Stimulated activated CD8-positive, alpha-beta memory T cell treated with anti-CD3 and anti-CD28 coated beads, Interleukin-7, amount 100 ng/mL, for 1 hour (primary cell): ENCODE results near the gene MBNL1.
A peak's percentile ranks its signal among the peaks of the same experiment; 100 is the strongest.

Experiments used
- DNase-seq, 2 donors: peaks; one replicate each; pipeline ENCODE4 v3.0.0-alpha.2; 2020; ENCODE audit warnings: low read depth in 2 of 2

Gene MBNL1

DNA sequence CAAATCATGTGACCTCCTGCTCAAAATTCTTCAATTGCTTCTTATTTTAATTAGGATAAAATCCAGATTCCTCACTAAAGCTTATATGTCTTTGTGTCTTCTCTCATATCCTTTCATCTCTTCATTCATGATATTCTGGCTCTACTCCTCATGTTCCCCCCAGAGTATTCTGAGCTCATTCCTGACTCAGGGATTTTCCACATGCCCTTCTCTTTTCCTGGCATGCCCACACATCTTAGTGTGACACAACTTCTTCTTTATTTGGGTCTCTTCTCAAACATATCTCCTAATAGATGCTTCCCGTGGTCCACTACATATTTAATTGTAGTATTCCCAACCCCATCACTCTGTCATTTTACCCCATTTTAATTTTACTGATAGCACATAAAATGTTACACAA lies 15.2 kb upstream of the MBNL1 start:
- no peak for DNase-seq

- no peak for DNase-seq
Measured at GRCh38 chr3:152254041-152254440, 14.7 kb upstream of the MBNL1 start.

- no peak for DNase-seq
Measured at GRCh38 chr3:152255290-152255689, 13.4 kb upstream of the MBNL1 start.

DNA sequence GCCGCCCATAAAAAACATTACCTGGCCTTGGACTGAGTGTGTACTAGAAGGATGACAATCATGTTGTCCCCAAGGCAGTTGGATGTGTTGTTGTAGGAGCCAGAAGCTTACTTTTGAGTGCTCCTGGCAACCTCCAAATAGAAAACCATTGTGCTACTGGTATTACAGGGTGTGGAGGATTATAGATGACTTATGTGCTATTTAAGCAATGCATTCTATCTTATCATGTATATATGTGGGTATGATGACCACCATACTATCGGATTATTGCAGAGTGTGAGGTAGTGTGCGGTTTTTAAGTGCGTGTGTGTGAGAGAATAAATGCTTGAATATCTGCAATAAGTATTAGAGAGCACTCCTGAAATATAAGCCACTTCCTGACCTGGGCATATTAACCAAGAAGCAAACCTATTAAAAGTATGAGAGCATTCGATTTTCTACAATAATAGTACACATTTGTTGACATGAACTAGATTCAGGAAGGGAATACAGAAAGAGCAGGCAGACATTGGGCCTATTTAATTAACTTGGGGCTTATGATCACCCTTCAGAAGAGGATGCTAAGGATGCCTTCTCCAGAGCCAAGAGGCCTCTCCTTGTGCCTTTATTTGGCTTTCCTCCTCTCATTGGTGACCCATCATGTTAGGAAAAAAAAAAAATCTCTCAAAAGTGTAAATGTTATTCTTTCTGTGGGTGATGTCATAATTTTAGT lies 11.7 kb upstream of the MBNL1 start:
- DNase-seq = no peak

GRCh38 chr3:152257563-152258035 lies 11.1 kb upstream of the MBNL1 start:
- DNase-seq = no peak

DNA sequence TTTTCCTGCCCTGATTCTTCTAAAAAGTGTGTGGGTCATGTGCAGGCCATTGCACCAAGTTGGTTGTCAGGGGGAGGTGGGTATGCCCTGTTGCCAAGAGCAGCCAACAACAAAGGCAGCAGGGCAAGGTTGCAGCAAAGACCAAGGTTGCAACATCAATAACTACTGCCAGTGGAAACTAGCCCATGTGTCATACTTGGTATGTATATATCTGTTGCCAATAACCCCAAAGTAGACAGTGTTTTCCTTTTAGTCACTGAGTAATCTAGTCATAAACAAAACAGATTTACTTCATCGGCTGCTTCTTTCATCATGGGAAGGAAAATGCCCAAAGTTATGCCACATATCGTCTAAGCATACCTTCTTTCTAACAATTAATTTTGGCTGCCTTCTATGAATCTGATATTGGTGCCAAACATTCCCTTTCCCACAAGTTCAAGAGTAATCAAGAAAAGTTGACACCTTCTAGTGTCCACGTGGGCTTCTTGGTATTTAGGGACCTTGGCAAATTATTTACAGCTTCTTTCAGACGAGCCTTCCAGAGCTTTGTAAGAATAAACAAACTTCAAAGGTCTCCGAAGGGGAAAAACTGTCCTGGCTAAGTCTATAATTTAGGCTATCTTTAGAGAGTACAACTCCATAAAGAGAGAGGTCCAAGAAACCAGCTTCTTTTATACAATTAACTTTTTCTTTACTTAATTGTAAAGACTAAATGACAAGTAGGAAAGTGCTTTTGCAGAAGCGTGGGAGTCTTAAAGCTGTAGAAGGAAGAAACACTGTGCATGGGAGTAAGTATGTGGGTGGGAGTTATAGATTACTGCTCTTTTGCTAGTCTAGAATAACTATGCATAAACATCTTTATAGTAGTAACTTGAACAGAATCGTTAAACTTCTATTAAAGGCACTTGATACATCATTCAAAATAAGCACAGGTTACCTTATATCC lies 10.0 kb upstream of the MBNL1 start:
- peak in 1 of 2 donors; percentile 24 for DNase-seq

- DNase-seq = no peak
Measured at GRCh38 chr3:152259468-152259867, 9.3 kb upstream of the MBNL1 start.

DNA sequence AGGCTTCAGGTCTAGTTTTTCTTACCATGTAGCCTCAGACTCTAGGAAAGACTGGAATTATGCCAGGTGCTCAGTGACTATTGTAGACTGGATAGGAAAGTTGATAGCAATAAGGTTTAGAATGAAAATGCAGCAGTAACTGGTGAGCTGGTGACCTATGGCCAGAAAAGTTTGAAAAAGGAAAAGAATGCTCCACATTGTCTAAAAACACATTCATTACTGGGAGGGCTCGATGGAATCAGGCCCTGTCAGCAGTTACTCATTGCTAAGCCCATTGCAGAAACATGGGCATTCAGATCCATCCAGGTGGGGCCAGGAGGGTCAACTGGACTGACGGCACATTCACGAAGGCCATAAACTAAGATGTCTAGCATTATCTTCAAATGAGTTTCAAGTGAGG lies 8.7 kb upstream of the MBNL1 start:
- DNase-seq = no peak

DNA sequence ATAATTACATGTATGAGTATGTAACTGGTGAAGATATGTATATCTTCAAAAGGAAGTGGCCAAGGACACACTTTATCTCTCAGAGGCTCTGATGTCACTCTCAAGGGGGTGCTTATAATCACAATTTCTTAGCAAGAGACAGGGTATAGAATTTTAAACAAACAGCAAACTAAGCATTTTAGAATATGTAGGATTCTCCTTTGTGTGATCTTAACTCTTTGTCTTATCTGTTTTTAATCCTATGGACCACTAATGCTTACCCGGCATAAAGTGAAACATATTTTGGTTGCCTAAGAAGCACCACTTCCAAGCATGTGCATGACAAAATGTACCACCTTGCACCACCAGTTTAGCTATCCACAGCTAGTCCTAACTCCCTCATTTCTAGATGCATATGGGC lies 8.2 kb upstream of the MBNL1 start:
- no peak for DNase-seq

DNA sequence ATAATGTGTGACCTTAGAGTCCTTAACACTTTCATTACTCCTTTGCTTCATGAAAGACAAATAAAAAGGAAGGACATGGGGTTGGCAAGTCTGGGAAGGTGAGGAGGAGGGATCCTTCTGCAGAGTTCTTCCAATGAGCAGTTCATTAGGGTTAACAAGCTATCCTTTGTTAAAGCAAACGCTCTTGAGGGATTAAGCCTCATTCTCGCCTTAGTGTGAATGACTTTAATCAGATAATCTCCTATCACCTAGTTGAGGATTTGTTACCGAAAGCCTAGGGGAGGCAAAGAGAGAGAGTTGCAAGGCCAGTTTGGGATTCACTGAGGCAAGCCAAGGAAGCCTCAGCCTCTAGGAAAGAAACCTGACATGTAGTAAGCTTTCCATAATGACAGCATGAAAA lies 7.4 kb upstream of the MBNL1 start:
- DNase-seq = no peak

GRCh38 chr3:152263711-152264110 lies 5.0 kb upstream of the MBNL1 start:
- no peak for DNase-seq

- no peak for DNase-seq
Measured at GRCh38 chr3:152264378-152264777, 4.4 kb upstream of the MBNL1 start.

- no peak for DNase-seq
Measured at GRCh38 chr3:152266221-152266995, 2.3 kb upstream of the MBNL1 start.

GRCh38 chr3:152267831-152268554 lies 736 bp upstream of the MBNL1 start:
- DNase-seq = no peak

DNA sequence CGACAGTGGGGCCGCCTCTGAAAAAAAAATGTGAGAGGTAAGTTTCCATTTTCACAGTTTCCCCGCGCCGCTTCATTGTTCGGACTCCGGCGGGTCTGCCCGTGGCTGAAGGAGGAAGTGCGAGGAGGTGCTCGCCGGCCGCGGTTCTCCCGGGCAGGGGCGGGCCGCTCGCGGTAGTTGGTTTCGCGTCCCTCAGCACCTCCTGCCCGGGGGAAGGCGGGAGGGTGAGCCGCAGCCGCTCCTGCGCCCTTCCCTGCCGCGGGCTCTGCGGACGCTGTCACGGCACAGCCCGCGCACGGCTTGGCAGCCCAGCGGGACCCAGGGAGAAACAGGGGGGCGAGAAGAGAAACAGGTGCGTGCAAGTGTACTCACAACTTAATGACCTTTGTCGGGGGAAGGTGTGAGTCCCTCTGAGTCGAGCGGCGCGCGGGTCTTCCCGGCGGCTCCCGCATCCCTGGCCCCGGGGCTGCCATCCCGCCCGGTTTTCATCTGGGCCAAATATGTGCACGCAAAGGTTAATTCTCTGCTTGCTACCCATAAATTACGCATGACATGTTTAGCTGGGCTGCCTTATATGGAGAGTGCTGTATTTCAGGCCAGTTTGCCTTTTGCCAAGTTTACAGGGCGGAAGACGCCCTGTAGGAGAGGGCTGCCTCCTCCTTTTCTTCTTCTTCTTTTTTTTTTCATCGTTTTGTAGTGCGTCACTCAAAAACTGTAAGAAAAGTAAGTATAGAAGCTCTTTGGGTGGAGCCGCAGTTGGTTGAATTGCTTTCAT lies 514 bp downstream of the MBNL1 start:
- no peak for DNase-seq

DNA sequence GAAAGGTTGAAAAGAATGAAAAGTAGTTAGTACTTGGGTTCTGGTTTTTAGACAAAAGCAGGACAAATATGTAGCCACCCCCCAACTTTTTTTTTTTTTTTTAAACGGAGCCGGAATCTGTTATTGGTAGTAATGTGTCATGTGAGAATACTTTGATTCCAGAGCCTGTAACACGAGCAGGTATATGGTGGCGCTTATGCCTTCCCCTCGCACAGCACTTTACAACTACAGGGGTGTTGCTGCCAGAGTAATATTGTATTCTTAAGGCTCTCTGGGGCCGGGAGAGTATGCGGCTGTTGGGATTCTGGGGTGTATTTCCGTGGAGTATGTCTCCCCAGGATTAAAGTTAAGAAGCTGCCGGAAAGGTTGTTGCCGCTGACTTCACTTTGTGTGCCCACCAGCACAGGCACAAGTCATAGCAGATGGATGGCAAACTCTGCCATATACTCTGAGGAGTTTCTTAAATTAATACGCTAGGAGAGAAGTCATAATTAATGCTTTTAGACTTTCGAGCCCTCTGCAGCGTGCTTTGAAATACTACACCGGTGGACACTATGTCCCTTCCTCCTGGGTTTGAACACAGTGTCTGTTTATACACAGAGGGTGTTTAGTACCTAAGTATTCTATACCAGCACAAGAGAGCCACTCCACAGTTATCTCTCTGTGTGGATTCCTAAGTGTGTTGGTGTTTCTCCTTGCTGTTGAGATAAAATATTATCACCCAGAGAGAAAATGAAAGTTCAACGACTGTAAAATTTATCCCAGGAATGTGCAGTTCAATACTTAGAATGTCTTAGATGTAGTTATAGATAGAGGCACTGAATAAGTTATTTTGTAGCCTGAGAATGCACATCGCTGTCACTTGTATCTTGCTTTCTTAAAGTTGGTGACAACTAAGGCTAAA lies 1.4 kb downstream of the MBNL1 start:
- DNase-seq = no peak

- DNase-seq = no peak
Measured at GRCh38 chr3:152270937-152271336, 2.2 kb downstream of the MBNL1 start.

DNA sequence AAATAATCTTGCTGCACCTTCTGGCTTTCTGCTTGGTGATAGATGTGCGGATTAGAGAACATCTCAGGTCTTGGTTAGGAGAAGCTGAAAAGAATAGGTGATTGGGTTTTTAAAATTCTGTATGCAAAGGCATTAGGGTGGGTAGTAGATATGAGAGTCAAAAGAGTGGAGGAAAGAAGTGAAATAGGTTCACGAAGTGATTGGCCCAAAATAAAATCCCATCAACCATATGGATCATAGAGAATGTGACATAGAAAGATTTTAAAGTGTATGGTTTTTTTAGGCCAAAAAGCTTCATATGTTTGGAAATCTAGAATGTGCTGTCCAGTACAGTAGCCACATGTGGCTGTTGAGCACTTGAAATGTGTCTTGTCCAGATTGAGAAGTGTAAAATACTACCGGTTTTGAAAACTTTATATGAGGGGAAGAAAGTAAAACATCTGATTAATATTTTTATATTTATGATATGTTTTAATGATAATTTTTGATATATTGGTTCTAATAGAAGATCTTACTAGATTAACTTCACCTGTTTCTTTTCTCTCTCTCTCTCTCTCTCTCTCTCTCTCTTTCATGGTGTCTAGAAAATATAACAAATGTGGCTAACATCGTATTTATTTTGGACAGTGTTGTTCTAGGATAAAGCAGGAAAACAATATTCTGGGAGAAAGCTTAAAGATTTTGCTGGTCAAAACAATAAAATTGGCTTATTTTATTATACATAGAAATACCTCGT lies 2.9 kb downstream of the MBNL1 start:
- DNase-seq = no peak

DNA sequence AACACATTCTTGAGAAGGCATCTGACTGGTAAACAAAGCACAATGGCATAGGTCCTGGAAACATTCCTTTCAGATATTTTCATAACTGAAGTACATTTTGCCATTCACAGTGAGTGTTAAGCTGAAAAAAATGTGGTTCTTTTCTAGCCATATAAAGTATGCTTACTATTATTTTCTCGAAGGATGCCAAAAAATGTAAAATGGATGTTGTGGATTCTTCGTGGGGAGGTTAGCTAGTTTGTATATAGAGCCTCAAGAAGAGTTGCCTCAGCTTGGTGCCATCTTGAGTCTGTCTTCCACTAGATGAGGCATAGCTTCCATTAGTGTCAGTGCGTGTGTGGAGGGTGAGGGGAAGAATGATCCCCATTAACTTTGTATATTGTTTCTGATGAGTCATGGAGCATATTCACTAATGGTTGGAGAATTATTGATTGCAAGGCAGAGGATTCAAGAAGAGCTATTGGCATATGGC lies 4.1 kb downstream of the MBNL1 start:
- no peak for DNase-seq
